Uterus (tissue), 4 donors: ENCODE measurements around the gene LRBA. TPM values are rescaled to one million over a fixed set of nuclear protein-coding genes. Genes with fewer than 3 reads are reported as not detected.

Experiments
- DNase-seq, 2 donors: peaks; one replicate each; pipeline ENCODE4 v3.0.0-alpha.2; 2019 to 2020
- H3K27ac ChIP-seq, 2 donors: fragments of 200-600 bp; sonication (generic); 1 replicate in 1 of 2; 2 replicates in 1 of 2; pipeline ENCODE4 v1.5.1; 2016 to 2018
- H3K27me3 ChIP-seq, 2 donors: fragments of 200-600 bp; sonication (generic); one replicate each; pipeline ENCODE4 v1.5.1; 2018 to 2019; ENCODE audit warnings: control low read depth in 1 of 2
- H3K36me3 ChIP-seq, 2 donors: fragments of 200-600 bp; sonication (generic); one replicate each; pipeline ENCODE4 v1.5.1; 2019; ENCODE audit warnings: control low read depth in 1 of 2
- H3K4me1 ChIP-seq, 2 donors: fragments of 200-600 bp; sonication (generic); one replicate each; pipeline ENCODE4 v1.5.1; 2018 to 2019; ENCODE audit warnings: control low read depth in 1 of 2
- H3K4me3 ChIP-seq, 2 donors: fragments of 200-600 bp; sonication (generic); 1 replicate in 1 of 2; 2 replicates in 1 of 2; pipeline ENCODE4 v1.5.1; 2018 to 2019; ENCODE audit warnings: mild to moderate bottlenecking in 1 of 2
- H3K9me3 ChIP-seq, 2 donors: fragments of 200-600 bp; sonication (generic); one replicate each; pipeline ENCODE4 v1.5.1; 2019; ENCODE audit warnings: control low read depth in 1 of 2
- POLR2A ChIP-seq, 2 donors: fragments of 450-650 bp; IDR thresholded peaks; one replicate each; pipeline ENCODE4 v1.6.1; 2016; ENCODE audit warnings: antibody characterized with exemption in 2 of 2, mild to moderate bottlenecking in 1 of 2, moderate library complexity in 1 of 2
- intact Hi-C: fragments of 100-400 bp; cut with DNase I; formaldehyde crosslinking; loops from one replicate; pipeline ENCODE4 v1.15.1; 2023; ENCODE audit warnings: low total_unique reads
- total RNA-seq, 4 donors: library from RNA; depleted of rRNA in 3 of 4; stranded (reverse); fragments of >200 nt in 3 of 4; gene quantifications; one replicate each; pipeline versions ENCODE4 v1.1.0 to v1.2.4, GENCODE V29; 2014 to 2023
- TF ChIP-seq, protein P1 (sequence below), 4 experiments: fragments of 200-600 bp in 2 of 4; fragments of 450-650 bp in 2 of 4; sonication (generic) in 2 of 4; IDR thresholded peaks; one replicate each; pipeline ENCODE4 v1.5.1; 2016 to 2019; ENCODE audit warnings: antibody characterized with exemption in 4 of 4, mild to moderate bottlenecking in 2 of 4, moderate library complexity in 1 of 4
- donor health status: DM: yes; HTN: yes; CAD: no.

LRBA gene
- total RNA-seq, 4 donors from 2014 or later, result 32.0 to 126 (median 41.7) TPM

- intact Hi-C loops, result loop anchor here (10.0 kb wide), 1 partner anchor 243 kb away; no protein-coding TSS in a partner anchor
- Histone ChIP-seq H3K4me3 (no peak overlapping the region), H3K4me1 (no peaks in the 10 kb centered on the region), H3K27me3 (no peaks in the 10 kb centered on the region), H3K9me3 (no peaks in the 10 kb centered on the region), H3K27ac (no peak overlapping the region), H3K36me3 (no peaks in the 10 kb centered on the region)
- DNase-seq, result no peak
- TF ChIP-seq, protein P1, sequence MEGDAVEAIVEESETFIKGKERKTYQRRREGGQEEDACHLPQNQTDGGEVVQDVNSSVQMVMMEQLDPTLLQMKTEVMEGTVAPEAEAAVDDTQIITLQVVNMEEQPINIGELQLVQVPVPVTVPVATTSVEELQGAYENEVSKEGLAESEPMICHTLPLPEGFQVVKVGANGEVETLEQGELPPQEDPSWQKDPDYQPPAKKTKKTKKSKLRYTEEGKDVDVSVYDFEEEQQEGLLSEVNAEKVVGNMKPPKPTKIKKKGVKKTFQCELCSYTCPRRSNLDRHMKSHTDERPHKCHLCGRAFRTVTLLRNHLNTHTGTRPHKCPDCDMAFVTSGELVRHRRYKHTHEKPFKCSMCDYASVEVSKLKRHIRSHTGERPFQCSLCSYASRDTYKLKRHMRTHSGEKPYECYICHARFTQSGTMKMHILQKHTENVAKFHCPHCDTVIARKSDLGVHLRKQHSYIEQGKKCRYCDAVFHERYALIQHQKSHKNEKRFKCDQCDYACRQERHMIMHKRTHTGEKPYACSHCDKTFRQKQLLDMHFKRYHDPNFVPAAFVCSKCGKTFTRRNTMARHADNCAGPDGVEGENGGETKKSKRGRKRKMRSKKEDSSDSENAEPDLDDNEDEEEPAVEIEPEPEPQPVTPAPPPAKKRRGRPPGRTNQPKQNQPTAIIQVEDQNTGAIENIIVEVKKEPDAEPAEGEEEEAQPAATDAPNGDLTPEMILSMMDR (IDR thresholded peaks at IDR 0.05), result no peak
- no peak for TF ChIP-seq POLR2A (IDR thresholded peaks at IDR 0.05)
Observed at GRCh38 chr4:150248181-150248580, 766.9 kb downstream of the LRBA start.

DNA sequence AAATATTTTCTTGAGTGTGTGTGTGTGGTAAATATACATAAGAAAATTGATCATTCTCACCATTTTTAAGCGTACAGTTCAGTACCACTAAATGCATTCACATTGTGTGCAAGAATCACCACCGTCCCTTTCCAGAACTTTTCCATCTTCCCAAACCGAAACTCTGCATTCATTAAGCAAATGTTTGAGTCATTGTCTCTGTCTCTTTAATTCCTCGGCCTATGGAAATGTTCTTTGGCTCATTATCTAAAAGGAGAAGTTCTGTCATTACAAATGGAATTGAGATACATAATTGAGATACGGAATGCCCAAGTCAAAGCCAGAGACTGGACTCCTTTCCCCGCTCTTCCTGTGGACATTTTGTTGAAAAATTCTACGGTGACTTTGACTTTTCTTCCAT, 767.9 kb downstream of the LRBA start:
- Histone ChIP-seq H3K4me1 (no peaks in the 10 kb centered on the region), H3K36me3 (no peaks in the 10 kb centered on the region), H3K4me3 (no peak overlapping the region), H3K9me3 (no peaks in the 10 kb centered on the region), H3K27me3 (no peaks in the 10 kb centered on the region), H3K27ac (no peak overlapping the region)
- no peak for TF ChIP-seq POLR2A (IDR thresholded peaks at IDR 0.05)
- TF ChIP-seq, protein P1 (IDR thresholded peaks at IDR 0.05), result no peak
- intact Hi-C loops, result loop anchor here (10.0 kb wide), 1 partner anchor 242 kb away; no protein-coding TSS in a partner anchor
- DNase-seq, result no peak

DNA sequence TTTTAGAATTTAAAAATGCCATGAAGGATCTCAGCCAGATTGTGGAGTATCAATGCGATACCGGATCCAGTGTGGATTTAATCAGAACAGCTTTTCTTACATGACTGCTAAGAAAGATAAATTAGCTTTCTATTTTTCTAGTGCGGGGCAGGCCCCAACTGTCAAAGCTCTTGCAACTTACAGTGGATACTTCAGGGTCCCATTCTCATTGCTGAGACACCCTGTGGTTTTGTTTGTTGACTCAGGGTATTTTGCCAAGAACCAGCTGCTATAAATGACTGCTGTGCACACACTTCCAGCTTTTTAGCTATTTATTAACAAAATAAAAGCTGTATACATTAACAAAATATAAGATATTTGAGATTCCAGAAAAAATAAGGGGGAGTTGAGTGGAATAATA, 770.5 kb downstream of the LRBA start:
- Histone ChIP-seq H3K36me3 (no peaks in the 10 kb centered on the region), H3K4me3 (no peak overlapping the region), H3K27ac (no peak overlapping the region), H3K4me1 (no peaks in the 10 kb centered on the region), H3K27me3 (no peaks in the 10 kb centered on the region), H3K9me3 (no peaks in the 10 kb centered on the region)
- no peak for DNase-seq
- intact Hi-C loops, result loop anchor here (10.0 kb wide), 1 partner anchor 240 kb away; no protein-coding TSS in a partner anchor
- no peak for TF ChIP-seq POLR2A (IDR thresholded peaks at IDR 0.05)
- TF ChIP-seq, protein P1 (IDR thresholded peaks at IDR 0.05), result no peak

DNA sequence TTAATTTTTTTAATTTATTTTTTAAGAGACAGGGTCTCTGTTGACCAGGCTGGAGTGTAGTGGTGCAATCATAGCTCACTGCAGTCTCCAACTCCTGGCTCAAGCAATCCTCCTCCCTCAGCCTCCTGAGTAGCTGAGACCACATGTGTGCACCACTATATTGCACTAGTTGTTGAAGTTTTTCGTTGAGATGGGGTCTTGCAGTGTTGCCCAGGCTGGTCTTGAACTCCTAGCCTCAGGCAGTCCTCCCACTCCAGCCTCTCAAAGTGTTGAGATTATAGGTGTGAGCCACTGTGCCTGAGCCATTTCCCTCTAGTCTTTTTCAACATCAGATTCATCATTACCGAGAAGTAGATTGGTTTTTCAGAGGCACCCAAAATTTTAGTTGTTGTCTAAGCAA, 771.2 kb downstream of the LRBA start:
- no peak for DNase-seq
- Histone ChIP-seq H3K36me3 (no peaks in the 10 kb centered on the region), H3K4me1 (no peaks in the 10 kb centered on the region), H3K4me3 (no peak overlapping the region), H3K27ac (no peak overlapping the region), H3K9me3 (no peaks in the 10 kb centered on the region), H3K27me3 (no peaks in the 10 kb centered on the region)
- TF ChIP-seq, protein P1 (IDR thresholded peaks at IDR 0.05), result no peak
- TF ChIP-seq POLR2A (IDR thresholded peaks at IDR 0.05), result no peak
- intact Hi-C loops, result loop anchor here (10.0 kb wide), 1 partner anchor 239 kb away; no protein-coding TSS in a partner anchor

DNA sequence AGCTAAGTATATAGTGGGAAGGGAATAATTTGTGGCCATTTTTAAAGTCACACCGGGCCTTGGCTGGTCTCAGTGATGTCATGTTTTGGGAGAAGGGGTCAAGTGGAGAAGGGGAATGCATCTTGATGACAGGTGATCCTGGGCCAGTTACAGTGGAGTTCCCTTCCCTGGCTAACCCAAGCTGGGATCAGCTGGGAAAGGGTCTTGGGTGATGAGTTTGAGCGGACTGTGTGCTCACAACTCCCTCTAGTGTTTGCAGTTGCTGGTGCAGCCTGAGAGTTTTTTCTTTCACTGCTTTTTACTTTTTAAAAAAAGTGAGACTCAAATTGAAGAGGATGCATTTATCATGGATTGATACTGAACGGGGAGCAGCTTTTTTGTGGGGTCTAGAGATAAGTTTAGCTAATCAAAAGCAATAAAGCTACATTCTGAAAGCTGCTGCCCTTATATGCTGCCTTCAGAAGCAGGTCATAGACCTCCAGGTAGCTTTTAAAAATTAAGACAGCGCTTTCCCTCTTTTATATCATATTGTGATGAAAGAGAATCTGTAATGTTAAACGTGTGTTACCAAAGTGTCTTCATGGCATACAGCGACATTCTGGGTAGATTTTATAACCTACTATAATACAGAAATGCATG, 772.1 kb downstream of the LRBA start:
- intact Hi-C loops, result loop anchor here (10.0 kb wide), 1 partner anchor 238 kb away; no protein-coding TSS in a partner anchor
- Histone ChIP-seq H3K27me3 (no peaks in the 10 kb centered on the region), H3K9me3 (no peaks in the 10 kb centered on the region), H3K36me3 (no peaks in the 10 kb centered on the region), H3K4me3 (no peak overlapping the region), H3K27ac (no peak overlapping the region), H3K4me1 (no peaks in the 10 kb centered on the region)
- peak in 1 of 2 donors; percentile 23 for DNase-seq
- TF ChIP-seq, protein P1 (IDR thresholded peaks at IDR 0.05), result peak; percentile 65 to 75 (median 70)
- no peak for TF ChIP-seq POLR2A (IDR thresholded peaks at IDR 0.05)
